Subcutaneous adipose tissue (tissue), 4 donors: Measurements from ENCODE around the gene PIK3R5. TPM values are rescaled to one million over a fixed set of nuclear protein-coding genes. Genes with fewer than 3 reads are reported as not detected.

Source experiments
- total RNA-seq, 4 donors: library from RNA; depleted of rRNA; stranded (reverse); fragments of >200 nt; gene quantifications; one replicate each; pipeline ENCODE4 v1.1.0, GENCODE V29; 2016
- TF ChIP-seq, protein P1 (sequence below): fragments of 450-650 bp; IDR thresholded peaks from one replicate; pipeline ENCODE4 v1.5.1; 2016; ENCODE audit warnings: low read depth, mild to moderate bottlenecking, control low read depth, antibody characterized with exemption, moderate library complexity

Gene PIK3R5
- total RNA-seq, 4 donors from 2014 or later: 12.2 to 56.9 (median 25.5) TPM

DNA sequence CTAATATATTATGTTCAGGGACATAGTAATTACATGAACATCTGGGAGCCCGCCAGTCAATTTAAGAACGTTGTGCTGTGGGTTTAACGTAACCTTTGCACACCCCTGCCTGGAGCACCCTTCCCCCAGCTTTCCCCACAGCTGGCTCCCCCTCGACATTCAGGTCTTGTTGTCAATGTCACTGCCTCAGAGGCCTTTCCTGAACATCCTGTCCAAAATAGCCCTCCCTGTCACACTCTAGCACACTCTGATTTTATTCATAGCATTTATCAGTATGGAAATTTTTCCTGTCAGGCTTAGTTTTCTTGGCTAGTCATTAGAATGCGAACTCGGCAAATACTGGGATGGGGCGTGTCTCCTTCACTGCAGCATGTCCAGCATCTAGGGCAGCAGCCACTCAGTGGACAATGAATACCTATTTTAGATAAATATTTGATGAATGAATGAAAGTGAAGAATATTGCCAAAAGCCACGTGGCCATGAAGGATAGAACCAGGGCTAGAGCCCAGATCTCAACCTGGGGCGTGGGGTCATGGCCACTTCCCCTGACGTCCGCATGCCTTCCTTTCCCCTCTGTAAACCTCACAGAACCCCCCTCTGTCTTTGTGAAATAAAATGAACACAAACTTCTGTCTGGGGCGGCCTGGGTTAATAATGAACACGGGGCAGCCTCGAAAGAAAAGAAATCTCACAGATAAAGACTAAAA lies 108.5 kb downstream of the PIK3R5 start:
- TF ChIP-seq, protein P1, sequence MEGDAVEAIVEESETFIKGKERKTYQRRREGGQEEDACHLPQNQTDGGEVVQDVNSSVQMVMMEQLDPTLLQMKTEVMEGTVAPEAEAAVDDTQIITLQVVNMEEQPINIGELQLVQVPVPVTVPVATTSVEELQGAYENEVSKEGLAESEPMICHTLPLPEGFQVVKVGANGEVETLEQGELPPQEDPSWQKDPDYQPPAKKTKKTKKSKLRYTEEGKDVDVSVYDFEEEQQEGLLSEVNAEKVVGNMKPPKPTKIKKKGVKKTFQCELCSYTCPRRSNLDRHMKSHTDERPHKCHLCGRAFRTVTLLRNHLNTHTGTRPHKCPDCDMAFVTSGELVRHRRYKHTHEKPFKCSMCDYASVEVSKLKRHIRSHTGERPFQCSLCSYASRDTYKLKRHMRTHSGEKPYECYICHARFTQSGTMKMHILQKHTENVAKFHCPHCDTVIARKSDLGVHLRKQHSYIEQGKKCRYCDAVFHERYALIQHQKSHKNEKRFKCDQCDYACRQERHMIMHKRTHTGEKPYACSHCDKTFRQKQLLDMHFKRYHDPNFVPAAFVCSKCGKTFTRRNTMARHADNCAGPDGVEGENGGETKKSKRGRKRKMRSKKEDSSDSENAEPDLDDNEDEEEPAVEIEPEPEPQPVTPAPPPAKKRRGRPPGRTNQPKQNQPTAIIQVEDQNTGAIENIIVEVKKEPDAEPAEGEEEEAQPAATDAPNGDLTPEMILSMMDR: no peak

DNA sequence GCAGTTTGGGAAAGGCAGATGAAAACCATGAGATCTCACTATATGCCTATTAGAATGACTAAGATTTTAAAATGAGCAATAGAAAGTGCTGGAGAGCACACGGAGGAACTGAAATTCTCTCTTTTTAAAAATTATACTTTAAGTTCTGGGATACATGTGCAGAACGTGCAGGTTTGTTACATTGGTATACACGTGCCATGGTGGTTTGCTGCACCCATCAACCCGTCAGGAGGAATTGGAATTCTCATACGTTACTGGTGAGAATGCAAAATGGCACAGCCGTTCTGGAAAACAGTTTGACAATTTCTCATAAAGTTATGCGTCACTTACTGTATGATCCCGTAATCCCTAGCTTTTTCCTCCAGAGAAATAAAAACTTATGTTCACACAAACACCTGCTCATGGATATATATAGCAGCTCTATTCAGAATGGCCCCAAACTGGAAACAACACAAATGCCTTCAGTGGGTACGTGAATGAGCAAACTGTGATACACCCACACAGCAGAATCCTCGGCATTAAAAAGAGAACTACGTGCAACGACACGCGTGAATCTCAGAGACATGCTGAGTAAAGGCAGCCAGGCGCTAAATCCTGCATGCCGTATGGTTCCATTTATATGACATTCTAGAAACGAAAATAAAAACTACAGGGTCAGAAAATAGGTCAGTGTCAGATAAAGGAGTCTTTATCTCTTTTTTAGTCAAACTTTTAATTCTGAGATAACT lies 109.9 kb downstream of the PIK3R5 start:
- TF ChIP-seq, protein P1: no peak

DNA sequence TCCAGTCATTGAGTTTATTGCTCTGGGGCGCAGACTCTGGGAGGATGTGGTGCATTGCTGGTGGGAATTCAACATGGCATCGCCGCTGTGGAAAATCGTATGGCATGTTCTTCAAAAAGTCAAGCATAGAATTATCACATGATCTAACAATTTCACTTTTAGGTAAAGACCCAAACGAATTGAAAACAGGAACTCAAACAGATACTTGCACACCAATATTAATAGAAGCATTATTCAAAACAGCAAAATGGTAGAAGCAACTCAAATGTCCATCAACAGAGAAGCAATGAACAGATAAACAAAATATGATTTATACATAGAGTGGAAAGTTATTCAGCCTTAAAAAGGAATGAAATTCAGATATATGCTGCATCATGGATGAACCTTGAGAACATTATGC lies 113.9 kb downstream of the PIK3R5 start:
- TF ChIP-seq, protein P1: no peak

DNA sequence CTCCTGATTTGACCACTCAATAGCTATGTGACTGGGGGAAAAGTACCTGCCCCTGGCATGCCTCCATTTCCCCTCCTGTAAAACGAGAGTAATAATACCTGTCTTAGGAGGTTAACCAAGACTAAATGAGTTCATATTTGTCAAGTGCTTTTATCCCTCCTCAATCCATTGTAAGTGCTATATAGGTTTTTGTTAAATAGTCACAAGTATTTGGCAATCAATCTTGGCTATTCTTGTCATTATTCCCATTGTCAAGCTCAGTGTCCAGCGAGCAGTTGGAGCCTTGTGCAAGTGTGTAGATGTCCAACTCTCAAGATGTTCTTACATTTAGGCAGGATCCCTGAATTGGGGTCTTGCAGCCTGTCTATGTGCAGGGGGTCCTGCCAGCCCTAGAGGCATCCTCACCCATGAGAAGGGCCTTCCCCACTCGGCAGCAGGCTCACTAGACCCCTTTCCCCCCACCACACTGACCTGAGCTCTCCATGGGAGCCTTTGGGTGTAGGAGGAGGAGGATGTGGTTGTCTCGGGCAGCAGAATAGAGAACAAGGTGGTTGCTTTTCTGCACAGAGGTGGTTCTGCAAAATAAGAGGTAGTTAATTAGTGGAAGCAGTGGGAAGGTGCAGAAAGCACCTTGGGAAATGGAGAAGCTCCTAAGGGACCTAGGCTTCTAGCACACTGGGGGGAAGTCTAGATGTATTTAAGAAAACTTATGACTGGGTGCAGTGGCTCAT lies 116.0 kb downstream of the PIK3R5 start:
- TF ChIP-seq, protein P1: no peak

DNA sequence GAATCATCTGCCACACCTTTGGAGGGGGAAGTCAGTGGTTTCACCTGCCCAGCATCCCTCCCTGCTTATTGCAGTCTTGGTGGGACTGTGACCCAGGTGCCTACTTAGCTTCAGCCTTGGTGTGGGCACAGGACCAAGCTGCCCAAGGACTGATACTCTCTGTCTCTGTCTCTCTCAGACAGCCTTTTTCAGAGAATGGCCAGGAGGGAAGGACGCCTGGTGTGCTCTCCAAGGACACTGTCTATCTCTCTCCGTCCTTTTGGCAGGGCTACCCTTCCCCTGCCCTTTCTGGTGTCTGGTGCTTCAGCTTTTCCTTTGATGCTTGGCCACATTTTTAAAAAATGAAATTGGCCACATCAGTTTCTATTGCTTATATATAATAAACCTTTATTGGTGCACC lies 117.6 kb downstream of the PIK3R5 start:
- TF ChIP-seq, protein P1: no peak

DNA sequence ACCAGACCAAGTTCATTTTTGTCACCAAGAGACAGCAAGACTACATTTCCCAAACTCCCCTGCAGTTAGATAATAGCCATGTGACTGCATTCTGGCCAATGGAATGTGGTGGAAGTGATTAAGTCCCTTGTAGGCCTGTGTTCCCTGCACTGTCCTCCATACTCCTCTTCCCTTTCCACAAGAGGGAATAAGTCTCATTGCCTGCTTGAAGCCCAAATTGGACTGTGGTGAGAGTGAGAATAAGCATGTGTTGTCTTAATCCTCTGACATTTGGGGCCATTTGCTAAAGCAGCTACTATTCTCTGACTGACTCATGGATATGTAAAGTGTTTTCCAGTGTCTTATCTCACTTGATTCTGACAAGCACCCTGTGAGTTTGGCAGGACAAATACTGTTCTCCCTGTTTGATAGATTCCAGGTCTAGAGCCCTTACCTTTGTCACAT lies 118.7 kb downstream of the PIK3R5 start:
- TF ChIP-seq, protein P1: no peak
